Heart left ventricle (tissue), 13 donors: ENCODE results near the gene PRKCI.
"Not testable (repeated sequence)": the region's sequence is repeated elsewhere in the genome, so short reads cannot be mapped to it uniquely, and the experiment has no call there.

ENCODE experiments used
- POLR2A ChIP-seq, 2 donors: fragments of 450-650 bp; IDR thresholded peaks; one replicate each; pipeline ENCODE4 v1.6.1; 2017; ENCODE audit warnings: antibody characterized with exemption in 2 of 2, mild to moderate bottlenecking in 2 of 2, moderate library complexity in 2 of 2
- TF ChIP-seq, protein P1 (sequence below), 12 donors: fragments of 200-600 bp; sonication (generic) in 4 of 12; IDR thresholded peaks; one replicate each; pipeline versions ENCODE4 v1.5.0 to v1.8.0; 2018 to 2022; ENCODE audit warnings: antibody characterized with exemption in 12 of 12, mild to moderate bottlenecking in 5 of 12
- donor health status: ischemic (EF 13 %, LVEDD 7.1; RV severe dilation, severe dysfunction).
- donor health status: DM: no; HTN: yes; CAD: no.
- donor health status: DM: no; HTN: no; CAD: no.
- donor health status: ischemic (EF 25% LVEDD 6.9; RV normal size, moderate dysfunction).
- donor health status: ischemic (EF 25% LVEDD 5.7; RV mildly dilated, moderate dysfunction).
- donor health status: ischemic (EF 35%, LVEDD 5.7; RV mildly dilated, moderate dysfunction).
- donor health status: nonischemic (EF 11% LVEDD 7.7; RV severe dilation, severe dysfunction).
- donor health status: DM: yes; HTN: yes; CAD: no.
- donor health status: PGD.
- donor health status: ischemic (EF 29% LVEDD 5.4; RV normal size, mild dysfunction).
- donor health status: nonischemic (EF 23%, LVEDD 6.1; RV moderate dilation, normal function).

DNA sequence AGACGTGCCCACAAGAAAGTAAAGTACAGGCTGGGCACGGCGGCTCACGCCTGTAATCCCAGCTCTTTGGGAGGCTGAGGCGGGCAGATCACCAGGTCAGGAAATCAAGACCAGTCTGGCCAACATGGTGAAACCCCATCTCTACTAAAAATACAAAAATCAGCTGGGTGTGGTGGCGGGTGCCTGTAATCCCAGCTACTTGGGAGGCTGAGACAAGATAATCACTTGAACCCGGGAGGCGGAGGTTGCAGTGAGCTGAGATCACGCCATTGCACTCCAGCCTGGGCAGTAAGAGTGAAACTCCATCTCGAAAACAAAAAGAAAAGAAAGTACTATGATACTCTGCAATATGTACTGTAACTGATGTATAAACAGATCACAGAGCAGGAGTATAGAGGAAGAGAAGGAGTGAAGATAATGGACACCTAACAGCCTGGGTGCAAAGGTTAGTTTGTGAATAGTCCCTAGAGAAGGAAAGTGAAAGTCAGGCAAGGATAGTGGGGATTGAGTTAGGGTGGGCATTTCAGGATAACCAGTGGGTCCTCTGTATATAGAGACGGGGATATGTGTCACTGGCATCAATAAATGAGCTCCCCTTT lies 16.0 kb upstream of the PRKCI start:
- TF ChIP-seq, protein P1, sequence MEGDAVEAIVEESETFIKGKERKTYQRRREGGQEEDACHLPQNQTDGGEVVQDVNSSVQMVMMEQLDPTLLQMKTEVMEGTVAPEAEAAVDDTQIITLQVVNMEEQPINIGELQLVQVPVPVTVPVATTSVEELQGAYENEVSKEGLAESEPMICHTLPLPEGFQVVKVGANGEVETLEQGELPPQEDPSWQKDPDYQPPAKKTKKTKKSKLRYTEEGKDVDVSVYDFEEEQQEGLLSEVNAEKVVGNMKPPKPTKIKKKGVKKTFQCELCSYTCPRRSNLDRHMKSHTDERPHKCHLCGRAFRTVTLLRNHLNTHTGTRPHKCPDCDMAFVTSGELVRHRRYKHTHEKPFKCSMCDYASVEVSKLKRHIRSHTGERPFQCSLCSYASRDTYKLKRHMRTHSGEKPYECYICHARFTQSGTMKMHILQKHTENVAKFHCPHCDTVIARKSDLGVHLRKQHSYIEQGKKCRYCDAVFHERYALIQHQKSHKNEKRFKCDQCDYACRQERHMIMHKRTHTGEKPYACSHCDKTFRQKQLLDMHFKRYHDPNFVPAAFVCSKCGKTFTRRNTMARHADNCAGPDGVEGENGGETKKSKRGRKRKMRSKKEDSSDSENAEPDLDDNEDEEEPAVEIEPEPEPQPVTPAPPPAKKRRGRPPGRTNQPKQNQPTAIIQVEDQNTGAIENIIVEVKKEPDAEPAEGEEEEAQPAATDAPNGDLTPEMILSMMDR (IDR thresholded peaks at IDR 0.05): not testable (repeated sequence)
- TF ChIP-seq POLR2A (IDR thresholded peaks at IDR 0.05): not testable (repeated sequence)
